ENCODE results near the gene EPHB1.

EPHB1 gene

DNA sequence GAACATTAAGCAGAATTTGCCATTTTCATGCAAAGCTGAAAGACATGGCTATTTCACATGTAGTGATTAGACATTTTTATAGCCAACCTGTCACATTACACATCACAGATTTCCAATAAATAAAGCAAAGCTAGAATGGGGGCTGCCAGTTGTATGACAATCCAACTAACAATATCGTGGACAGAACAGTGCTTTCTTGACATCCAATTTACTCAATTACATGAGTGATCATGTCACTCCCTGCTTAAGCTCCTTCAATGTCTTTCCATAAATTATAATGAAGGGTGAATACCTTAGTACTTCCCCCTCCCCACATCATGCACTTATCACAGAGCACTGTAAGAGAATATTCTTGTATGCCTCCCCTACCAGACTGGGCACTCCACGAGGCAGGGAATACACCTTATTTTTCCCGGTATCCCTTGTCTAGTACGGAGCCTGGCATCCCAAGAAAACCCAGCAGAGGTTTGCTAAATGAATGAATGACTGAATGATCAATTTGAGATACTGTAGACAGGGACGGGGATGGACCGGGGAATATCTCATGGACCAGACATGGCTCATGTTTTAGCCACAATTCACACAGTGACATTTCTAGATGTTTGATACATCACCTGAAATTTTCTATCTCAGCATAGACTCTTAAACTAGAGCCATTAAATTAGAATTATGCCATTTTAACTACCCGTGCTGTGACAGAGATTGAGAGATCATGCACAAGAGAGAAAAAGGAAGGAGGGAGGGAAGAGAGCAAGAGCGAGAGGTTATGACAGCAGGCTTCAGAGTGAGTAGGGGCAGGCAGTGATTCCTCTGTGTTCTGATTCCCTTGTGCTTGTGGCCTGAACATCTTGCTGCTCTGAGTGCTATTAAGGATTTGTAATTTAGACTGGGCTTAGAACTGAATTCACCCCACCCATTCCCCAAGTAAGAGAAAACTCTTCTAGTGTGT is 77.7 kb downstream of the EPHB1 start:
- DNase-seq (ENCODE audit: low read depth), result no peak
- no peak overlapping the region for H3K4me3 ChIP-seq (ENCODE audit: low read depth, low read length)

DNA sequence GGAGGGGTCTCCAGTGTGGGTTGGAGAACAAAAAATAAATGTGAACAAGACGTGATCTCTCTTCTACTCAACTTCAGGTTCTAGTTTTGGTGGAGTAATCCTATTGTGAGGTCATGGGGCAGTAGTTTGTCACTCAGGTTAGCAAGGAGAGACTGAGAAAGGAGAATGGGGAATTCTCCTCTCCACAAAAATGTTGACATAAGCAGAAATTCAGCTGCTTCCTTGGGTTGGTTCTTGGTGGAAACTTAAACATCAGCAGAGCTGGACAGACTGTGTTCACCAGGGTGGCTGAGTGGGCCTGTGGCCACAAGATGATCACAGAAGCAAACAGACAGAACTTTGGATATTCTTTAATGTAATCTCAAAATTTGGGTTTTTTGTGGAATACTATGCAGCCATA is 78.7 kb downstream of the EPHB1 start:
- DNase-seq (ENCODE audit: low read depth), result no peak

DNA sequence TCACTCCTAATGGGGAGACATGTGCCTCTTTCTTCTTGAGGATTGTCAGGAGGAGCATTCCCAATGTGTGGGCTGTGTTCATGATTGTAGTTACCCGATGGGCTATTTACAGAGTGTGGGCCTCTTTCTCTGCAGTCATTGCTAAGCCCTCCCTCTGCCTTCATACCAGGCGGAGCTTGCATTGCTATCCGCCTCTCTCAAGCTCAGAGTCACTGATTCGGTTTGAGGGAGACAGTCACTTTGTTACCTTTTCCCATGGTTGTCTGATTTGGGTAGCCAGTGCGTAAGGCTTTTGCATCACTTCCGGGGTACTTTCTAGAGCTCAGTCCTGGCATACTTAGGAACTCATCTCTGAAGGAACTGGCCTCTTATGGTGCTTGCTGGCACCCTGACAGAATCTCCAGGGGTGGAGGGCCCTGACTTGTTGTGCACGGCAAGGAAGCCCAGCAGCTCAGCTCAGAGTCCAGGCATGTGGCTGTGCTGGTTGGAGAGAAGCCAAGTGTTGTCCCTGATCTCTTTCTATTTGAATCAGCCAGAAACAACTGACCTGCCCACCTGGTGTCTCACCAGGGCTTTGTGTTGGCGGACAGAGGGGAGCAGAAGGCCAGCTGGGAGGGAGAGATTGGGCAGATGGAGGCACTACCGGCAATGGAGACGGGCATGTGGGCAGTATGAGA is 79.8 kb downstream of the EPHB1 start:
- peak; percentile 4 for DNase-seq (ENCODE audit: low read depth)
- H3K4me3 ChIP-seq (ENCODE audit: low read depth, low read length), result no peak overlapping the region

More for the DNA sequence above, 78.7 kb downstream of the EPHB1 start:
- H3K4me3 ChIP-seq (ENCODE audit: low read depth, low read length), result no peak overlapping the region

DNA sequence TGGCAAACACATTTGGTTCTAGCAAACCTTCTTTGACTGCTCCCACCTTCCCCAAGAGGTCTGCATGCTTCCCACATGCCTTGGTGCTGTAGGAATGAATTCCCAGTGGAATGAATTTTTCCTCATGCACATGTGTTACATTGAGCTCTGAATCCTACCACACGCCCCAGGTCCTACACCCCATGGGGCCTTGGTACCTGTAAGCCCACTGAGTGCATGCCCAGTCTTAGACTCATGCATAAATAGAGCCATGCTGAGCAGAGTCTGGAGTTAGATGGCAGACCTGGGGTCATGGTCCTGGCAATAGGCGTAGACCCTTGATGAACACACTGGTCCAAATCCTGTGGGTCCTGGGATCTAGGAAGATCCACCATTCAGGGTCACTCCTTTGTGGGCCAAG is 81.8 kb downstream of the EPHB1 start:
- DNase-seq (ENCODE audit: low read depth), result no peak

DNA sequence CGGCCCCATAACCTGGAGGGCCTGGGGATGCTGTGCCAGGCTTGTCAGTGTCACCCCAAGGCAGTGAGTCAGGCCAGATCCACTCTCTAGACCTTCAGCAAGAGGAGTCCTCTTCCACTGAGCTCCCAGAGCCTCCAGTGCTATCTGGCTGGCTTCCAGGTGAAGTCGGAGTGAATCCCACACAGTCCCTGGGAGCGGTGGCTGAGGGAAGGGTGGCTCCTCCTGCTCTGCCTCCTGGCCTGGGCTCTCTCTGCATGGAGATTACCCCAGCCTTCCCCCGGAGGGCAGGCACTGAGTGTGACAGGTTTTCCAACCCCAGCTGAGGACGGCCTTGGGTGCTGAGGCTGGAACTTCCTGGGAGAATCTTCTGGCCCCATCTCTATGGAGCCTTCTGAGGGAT is 82.7 kb downstream of the EPHB1 start:
- H3K4me3 ChIP-seq (ENCODE audit: low read depth, low read length), result no peak overlapping the region
- DNase-seq (ENCODE audit: low read depth), result no peak

More for the DNA sequence above, 81.8 kb downstream of the EPHB1 start:
- no peak overlapping the region for H3K4me3 ChIP-seq (ENCODE audit: low read depth, low read length)

DNA sequence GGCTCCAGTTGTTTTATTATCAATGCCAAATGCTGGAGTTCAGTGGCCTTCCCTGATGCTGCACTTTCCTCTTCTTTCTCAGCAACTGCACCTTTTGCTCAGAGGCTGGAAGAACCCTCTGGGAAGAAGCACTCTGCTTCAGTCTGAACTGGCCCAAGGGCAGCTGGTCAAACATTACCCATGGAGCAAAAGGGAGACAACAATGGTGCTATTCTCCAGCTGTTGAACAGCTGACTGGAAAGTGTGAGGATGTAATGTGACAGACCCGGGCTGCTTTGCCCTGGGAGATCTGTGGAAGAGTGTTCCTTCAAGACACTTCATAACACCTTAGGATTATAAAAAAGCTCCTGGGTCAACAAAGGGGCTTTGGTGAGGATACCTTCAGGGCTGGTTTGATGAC is 84.9 kb downstream of the EPHB1 start:
- DNase-seq (ENCODE audit: low read depth), result no peak
- H3K4me3 ChIP-seq (ENCODE audit: low read depth, low read length), result no peak overlapping the region

DNA sequence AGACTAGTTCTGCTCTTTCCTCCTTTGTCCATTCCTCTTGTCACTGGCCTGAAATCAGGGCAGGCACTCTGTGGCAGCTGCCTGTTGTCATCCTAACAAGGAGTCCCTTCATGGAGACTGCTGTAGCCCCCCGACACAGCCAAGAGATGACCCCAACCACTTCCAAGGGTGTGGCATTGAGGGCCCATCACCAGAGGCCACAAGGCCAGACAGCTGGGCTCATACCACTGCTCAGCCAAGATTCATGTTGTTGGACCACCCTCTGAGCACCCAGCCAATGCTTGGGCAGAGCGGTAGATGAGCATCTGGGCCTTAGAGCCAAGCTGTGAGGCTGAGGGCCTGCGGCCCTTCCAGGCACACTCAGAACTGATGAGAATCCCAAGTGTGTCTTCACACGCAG is 85.4 kb downstream of the EPHB1 start:
- DNase-seq (ENCODE audit: low read depth), result no peak
- no peak overlapping the region for H3K4me3 ChIP-seq (ENCODE audit: low read depth, low read length)

DNA sequence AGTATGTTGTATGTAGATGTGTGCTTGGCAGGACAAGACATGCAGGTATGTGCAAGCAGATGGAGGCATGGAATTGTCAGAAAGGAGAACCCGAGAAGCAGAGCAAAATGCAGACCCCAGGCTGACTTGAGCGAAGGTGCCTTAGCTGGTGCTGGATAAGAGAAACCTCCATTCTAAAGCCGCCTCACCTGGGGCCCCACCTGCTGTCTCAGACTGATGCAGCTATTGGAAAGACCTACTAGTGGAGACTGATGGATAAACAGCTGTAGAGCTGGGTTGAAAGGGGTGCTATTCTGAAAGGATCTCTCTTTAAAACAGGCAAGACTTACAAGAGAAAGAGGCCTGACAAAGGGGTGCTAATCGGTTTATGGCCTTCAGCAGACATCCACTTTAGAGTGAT is 86.2 kb downstream of the EPHB1 start:
- H3K4me3 ChIP-seq (ENCODE audit: low read depth, low read length), result no peak overlapping the region
- no peak for DNase-seq (ENCODE audit: low read depth)

DNA sequence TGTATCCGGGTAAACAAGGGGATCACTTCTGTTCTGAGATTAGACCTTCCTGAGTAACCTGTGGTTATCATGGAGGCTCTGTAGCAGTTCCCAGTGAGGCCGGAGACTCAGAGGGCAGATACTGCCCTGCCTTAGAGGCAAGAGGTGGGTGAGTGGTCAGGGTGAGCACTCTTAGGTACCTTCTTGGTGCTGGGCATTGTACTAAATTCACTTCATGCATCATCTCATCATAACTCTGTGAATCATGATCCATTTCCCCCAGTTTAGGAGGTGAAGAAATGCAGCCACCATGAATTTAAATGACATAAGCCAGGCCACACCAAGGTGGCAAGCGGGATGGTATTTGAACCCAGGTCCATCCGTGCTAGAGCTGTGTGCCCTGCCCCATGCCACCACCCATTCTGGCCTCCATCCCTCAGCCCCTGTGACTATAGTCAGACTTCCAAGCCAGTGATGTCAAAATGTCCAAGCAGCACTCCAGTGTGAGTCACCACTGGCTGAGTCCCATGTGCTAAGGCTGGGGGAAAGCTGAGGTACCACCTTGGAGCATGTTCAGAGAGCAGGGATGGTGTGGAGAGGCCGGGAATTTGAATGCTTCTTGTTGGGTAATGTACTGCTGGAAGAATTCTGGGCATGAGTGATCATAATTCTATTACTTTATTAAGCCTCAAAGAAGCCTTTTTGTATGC is 88.8 kb downstream of the EPHB1 start:
- H3K4me3 ChIP-seq (ENCODE audit: low read depth, low read length), result no peak overlapping the region
- DNase-seq (ENCODE audit: low read depth), result peak; percentile 7

DNA sequence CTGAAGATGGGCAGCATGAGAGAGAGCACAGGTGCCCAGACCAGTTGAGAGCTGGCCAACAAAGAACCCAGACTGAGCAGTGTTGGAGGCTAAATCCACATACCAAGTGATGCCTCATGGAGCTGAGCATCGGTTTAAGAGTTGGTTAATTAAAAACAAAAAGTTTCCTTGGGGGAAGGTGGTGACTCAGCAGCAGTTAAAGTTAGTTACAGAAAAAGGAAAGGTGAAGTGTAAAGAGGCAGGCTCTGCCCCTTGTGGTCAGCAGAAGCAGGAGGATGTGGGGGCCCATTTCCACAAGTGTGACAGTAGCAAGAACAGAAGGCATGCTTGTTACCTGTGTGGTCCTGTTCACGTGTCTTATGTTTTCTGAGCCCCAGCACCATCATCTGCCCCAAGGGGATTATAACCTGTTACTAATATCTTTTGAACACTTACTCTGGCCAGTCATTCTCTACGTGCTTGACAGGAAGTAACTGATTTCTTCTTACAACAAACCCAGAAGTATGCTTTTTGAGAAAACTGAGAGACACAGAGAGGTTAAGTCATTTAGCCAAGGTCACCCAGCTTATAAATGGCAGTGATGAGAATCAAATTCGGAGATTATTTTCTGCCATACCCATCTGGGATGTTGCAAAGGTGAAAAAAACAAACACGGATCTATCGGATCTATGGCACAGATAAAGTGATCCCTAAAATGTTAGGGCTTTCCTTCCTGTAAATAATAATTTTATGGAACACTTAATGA is 91.0 kb downstream of the EPHB1 start:
- DNase-seq (ENCODE audit: low read depth), result peak; percentile 3
- H3K4me3 ChIP-seq (ENCODE audit: low read depth, low read length), result no peak overlapping the region

DNA sequence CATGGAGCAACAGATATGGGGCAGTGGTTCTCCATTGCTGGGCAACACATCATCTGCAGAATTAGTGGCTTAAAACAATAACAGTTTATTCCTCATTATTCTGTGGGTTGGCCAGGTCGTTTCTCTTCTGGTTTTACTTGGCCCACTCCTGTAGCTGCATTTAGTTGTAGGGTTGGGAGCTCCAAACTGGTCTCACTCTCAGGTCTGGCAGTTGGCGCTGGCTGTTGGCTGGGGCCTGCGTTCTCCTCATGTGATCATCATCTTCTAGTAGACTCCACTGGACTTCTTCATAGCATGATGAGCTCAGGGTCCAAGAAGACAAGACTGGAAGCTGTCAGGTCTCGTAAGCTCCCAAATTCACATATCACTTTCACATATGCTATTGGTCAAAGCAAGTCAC is 91.9 kb downstream of the EPHB1 start:
- no peak for DNase-seq (ENCODE audit: low read depth)
- no peak overlapping the region for H3K4me3 ChIP-seq (ENCODE audit: low read depth, low read length)

DNA sequence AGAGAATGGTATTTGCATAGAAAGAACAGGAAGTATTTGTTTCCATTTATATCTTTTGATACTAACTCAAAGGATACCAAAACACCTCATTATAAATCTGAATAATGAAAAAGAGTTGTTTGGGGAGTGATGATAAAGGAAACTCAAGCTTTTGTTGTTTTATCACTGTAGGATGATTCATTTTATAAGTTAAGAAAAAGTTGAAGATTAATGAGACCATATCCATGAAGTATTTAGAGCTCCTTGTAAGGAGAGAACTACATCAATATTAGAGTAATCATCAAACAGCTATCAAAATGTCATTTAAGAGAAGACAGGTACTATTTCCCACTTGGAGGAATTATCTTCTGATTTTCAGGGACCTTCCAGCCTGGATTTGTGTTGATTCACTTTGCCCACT is 92.5 kb downstream of the EPHB1 start:
- no peak for DNase-seq (ENCODE audit: low read depth)
- H3K4me3 ChIP-seq (ENCODE audit: low read depth, low read length), result no peak overlapping the region

DNA sequence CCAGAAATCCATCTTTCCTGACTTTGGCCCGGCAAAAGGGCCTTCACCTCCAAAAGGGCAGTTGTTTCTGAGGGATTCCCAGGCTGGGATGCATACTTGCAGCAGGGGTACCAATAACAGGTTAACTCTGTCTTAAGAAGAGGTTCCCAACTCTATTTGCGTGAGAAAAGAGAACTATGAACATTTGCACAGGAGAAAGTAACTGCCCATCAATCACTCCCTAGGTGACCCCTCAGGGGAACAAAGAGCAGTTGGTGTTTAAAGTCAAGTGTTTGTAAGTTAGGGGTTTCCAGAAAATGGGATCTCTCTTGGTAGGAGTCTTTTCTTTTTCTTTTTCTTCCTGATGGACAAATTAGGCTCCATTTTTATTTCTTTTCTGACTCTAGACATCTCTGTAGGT is 97.3 kb downstream of the EPHB1 start:
- no peak overlapping the region for H3K4me3 ChIP-seq (ENCODE audit: low read depth, low read length)
- DNase-seq (ENCODE audit: low read depth), result no peak

DNA sequence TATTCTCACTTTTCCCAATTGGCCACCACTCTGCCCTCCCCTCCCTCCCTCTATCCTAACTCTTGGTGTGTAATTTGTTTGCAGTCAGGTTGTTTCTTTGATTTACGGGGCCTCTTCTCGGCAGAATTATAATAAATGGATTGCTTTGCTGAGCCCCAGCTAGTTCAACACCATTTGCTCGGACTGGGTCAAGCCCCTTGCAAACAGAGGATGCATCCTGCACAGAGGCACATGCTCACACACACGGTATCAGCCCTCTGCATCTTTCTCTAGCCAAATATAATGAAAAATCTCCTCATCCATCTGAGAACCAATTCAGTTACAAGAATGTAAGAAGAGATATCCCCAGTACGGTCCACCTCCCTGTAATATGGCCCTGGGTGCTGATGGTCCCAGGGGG is 97.7 kb downstream of the EPHB1 start:
- H3K4me3 ChIP-seq (ENCODE audit: low read depth, low read length), result no peak overlapping the region
- DNase-seq (ENCODE audit: low read depth), result no peak

DNA sequence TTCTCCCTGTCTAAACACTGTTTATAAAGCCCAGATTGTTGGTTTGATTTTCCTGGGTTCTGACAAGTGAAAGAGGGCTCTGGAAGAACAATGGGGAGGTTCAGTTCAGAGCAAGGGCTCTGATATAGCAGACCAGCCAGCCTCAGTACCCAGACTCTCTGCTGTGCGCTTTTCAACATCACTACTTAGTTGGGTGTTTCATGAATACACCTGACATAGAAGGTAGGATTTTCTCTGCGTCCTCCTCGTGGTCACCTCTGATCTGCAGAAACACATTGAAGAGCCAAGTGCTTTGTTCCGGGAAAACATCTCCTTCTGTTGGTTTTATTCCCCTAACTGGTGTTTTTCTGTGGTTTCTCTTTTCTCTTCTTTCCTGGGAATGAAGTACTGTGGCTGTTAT is 99.5 kb downstream of the EPHB1 start:
- H3K4me3 ChIP-seq (ENCODE audit: low read depth, low read length), result no peak overlapping the region
- DNase-seq (ENCODE audit: low read depth), result no peak

DNA sequence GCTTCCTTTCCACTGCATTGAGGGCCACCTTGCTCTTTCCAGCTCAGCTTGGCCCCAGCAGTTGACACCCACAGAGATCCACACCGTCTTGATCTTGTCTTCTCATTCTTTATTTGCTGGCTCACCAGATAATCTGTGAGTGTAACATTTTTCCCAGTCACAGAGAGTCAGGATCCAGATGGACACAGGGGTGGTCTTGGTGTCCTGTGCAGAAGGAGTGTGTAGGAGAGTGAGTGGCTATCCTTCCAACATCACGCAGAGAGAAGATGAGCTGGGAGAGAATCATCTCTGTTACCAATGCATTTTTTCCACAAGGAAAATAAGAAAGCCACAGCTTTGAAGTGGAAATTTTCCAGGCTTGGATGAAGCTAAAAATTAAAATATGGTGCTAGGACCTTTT is 100.1 kb downstream of the EPHB1 start:
- no peak overlapping the region for H3K4me3 ChIP-seq (ENCODE audit: low read depth, low read length)
- DNase-seq (ENCODE audit: low read depth), result no peak

DNA sequence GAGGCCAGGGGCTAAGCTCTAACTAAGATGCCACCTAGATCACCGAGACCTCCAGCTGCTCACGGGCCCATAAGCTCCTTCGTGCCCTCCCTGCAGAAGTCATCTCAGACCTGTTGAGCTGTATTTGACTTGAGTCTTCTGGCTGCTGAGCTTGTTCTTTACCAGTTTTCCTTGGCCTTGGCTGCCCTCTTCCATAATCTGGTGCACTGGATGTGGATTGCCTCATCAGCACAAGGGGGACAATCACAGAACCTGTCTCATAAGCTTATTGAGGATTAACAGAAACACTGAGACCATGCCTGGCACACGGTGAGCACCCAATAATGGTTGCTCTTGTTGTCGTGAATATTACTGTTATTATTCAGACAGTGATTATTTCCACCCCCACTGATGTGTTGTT is 101.1 kb downstream of the EPHB1 start:
- no peak for DNase-seq (ENCODE audit: low read depth)
- no peak overlapping the region for H3K4me3 ChIP-seq (ENCODE audit: low read depth, low read length)

DNA sequence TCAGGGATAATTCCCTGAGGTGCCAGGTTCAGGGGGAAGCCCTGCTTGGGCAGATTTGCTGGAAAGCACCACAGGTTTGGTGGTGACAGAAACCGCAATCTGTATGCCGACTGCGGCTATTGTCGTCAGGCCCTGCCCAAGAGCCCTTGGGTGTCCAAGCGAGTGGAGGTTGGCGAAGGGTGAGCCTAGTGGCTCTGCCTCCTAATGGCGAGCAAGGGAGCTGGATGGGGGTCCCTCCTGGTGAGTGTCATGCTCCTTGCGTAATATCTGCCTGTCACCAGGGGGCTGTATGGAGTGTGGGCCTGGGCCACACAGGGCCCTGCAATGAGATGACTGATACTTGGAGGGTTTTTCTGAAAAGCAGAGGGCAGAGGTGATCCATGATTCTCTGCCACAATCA is 101.6 kb downstream of the EPHB1 start:
- DNase-seq (ENCODE audit: low read depth), result no peak
- no peak overlapping the region for H3K4me3 ChIP-seq (ENCODE audit: low read depth, low read length)

DNA sequence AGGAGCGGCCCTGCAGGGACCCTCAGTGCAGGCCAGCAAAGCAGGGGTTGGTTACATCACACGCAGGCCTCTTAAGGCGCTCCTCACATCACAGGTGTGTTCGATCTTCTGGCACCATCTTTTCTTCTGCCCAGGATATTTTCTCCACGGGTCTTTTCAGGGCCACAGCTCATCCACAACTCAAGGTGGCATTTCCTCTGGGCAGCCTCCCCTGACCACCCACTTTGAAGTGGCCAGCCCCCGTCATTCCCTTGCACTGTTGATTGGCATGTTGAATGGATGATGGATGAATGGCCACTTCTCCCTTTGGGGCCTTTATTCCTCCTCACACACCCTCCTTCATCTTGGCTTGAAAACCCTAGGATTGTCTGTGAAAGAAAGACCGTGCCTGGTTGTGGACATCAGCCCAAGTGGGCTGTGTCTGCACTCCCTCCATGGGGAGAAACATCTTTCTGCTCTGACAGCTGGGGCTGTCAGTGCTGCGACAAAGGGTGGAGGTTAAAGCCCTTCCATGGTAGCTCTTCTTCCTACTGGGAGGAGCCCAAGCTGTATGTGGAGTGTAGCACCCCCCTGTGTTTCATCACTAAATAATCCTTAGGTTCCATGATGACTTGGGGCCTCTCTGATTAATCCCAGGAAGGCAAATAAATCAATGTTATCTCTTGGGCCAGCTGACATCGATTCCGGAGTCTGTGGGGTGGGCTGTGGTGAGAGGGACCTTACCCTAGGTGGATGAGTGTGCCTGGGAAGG is 102.5 kb downstream of the EPHB1 start:
- no peak overlapping the region for H3K4me3 ChIP-seq (ENCODE audit: low read depth, low read length)
- DNase-seq (ENCODE audit: low read depth), result no peak

All from skeletal muscle cell (primary cell).